ENCODE data around the gene ASS1. TPM values are rescaled to one million over a fixed set of nuclear protein-coding genes. Genes with fewer than 3 reads are reported as not detected.

The ASS1 gene
- total RNA-seq, result 329 and 331 TPM in 2 replicates

DNA sequence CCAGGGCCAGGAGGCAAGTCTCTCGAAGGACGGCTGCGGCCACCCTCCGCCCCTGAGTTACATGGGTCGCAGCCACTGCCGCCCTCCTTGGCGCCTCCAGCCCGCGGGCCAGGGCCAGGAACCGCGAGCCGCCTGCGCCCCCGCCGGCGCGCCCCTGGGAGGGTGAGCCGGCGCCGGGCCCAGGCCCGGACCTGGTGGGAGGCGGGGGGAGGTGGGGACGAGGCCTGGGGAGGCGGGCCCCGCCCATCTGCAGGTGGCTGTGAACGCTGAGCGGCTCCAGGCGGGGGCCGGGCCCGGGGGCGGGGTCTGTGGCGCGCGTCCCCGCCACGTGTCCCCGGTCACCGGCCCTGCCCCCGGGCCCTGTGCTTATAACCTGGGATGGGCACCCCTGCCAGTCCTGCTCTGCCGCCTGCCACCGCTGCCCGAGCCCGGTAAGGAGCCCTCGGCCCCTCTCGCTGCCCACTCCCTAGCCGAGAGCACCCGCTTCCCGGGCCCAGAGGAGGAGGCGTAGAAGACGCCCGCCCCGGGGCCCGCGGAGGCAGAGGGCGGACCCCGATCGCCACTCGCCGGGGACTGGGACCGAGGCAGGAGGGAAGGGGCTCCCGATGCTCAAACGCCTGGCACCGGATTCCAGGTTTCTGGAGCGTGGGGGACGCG lies at the start of gene ASS1:
Gene ASS1 (plus strand): TSS at position 397 of the 657 bp plus-strand sequence. CDS start 7,268 bp downstream, outside the sequence.

Other genes starting within 250 kb of the ASS1 start
- gene HMCN2, start 179.2 kb upstream of the ASS1 start, total RNA-seq, result under 0.01 TPM in 2 replicates
- gene FUBP3, start 134.6 kb downstream of the ASS1 start, total RNA-seq, result 38.1 and 45.9 TPM in 2 replicates
- not detected in 2 replicates for gene PRDM12, start 219.6 kb downstream of the ASS1 start, total RNA-seq
- 18.9 and 30.5 TPM in 2 replicates for gene EXOSC2, start 248.8 kb downstream of the ASS1 start, total RNA-seq

Measured in smooth muscle cell of bladder (primary cell).